GM21825 (cell line): Measurements from ENCODE around the gene RBM17.
"Not testable (repeated sequence)": the region's sequence is repeated elsewhere in the genome, so short reads cannot be mapped to it uniquely, and the experiment has no call there.

ENCODE experiments used
- ATAC-seq: cut with Tn5 transposase; IDR thresholded peaks from one replicate; pipeline ENCODE4 v1.9.1; 2021; ENCODE audit warnings: mild to moderate bottlenecking, moderate library complexity; ENCODE audit not compliant: unreplicated experiment

The RBM17 gene

GRCh38 chr10:6088721-6089333, at the start of gene RBM17:
Gene RBM17 (plus strand): TSS chr10:6089034. CDS start chr10:6097066, 8,032 bp downstream.
- peak; percentile 83 for ATAC-seq

- no peak for ATAC-seq
Measured at GRCh38 chr10:6039711-6040110, 49.1 kb upstream of the RBM17 start.

DNA sequence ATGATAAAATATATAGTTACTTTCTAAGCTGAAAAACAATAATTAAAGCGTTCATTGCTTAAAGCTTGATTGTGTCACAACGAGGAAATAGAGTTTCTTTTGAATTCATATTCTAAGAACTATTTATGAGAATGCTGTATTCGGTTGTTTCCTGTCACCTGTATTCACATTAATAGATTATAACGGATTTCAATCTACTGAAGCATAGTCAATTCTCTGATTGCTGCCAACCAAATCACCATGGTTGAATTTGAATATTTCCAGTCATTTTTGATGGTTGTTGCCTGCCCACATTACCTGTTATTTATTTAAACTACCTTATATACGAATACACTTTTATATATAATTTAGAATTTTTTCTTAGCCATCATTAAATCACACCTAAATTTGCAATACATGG, 48.6 kb upstream of the RBM17 start:
- no peak for ATAC-seq

DNA sequence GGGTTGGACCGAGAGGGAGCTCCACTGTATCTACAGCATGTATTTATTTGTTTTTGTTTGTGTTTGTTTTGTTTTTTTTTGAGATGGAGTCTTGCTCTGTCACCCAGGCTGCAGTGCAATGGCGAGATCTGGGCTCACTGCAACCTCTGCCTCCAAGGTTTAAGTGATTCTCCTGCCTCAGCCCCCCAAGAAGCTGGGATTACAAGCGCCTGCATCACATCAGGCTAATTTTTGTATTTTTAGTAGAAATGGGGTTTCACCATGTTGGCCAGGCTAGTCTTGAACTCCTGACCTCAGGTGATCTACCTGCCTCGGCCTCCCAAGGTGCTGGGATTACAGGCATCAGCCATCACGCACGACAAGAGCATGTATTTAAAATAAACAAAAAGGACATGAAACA, 45.5 kb upstream of the RBM17 start:
- ATAC-seq: not testable (repeated sequence)

GRCh38 chr10:6044060-6044459, 44.8 kb upstream of the RBM17 start:
- no peak for ATAC-seq

DNA sequence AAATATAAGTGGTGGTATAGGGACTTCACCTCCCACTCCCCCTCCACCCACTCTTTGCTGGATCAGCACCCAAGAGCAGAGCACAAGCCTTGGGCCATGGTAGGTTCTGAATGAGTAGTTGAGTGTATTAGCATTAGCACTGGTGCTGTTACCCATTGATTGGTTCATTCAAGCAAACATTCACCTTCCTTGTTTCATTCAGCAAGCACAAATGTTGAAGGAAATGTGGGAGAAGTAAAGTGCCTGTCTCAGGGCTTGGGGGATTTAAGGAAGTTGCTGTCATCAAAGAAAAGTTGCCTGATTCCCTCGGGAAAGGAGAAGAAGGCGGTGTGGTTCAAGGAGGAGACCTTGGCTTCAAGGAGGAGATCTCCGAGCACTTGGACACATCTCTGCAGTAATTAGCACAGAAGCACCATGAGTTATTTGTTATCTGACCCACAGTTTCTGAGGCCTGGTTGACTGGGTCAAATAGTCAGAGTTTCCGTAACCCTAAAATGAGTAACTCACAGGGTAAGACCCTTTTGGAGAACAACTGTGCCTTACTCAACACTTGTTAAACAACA, 44.0 kb upstream of the RBM17 start:
- no peak for ATAC-seq

DNA sequence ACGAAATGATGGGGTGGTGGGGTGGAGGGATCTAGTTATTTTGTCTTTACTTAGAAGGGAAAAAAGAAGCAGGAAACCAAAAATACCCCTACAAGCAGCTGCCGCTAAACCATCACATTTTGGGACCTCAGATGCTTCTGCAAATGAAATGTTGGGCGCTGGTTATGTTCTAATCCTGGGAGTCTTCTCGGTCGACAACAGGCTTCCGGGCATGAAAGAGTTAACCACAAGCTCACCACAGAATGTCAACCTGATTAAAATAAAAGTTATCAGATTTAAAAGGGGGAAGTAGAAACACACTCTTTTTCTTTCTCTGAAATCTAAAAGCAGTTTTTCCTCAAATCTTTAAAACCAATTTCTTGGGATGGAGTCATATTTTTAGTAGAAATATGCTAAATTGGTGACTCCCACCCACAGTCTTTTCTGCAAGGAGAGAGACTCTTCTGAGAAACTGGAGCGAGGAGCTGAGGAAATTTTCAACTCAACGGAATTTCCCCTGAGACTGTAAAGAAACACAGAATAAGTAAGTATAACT, 43.5 kb upstream of the RBM17 start:
- ATAC-seq: no peak

DNA sequence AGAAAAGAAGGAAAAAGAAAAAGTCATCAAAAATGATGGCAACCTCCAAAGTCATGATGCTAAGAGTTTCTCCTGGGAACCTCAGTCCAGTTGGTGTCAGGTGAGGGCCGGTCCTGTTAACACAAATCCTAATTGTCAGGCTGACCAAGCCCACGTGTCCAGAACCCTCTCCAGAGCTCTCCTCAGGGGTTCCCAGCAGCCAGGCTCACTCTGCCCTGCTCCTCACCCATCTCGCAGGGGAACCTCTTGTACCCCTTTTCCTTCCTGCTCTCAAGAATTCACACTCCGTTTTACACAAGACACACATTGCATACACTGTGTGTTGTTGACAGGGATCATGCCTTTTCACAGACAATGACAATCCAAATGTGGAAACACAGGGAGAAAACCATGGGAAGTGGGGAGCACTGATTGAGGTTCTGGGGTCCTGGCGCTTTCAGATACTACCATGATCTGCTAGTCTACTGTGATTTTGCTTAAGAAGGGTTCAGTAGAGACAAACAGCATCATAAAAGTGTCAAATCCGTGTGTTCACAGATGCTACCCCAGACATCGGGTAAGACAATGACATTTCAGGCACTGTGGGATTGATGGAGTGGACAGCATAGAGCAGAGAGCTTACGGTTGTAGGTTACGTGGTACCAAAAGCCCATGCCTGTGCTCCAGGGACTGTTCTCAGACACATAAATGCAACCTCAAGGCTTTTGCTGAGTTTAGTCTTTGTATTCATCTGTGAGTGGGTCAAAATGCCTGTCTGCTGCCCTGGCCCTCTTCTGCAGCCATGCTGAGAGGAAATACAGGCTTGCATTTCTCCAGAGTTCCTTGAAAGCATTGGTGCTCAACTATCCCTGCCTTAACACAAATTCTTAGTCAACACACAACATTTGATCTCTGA, 42.7 kb upstream of the RBM17 start:
- ATAC-seq: no peak

- ATAC-seq: no peak
Measured at GRCh38 chr10:6046773-6047611, 41.8 kb upstream of the RBM17 start.

DNA sequence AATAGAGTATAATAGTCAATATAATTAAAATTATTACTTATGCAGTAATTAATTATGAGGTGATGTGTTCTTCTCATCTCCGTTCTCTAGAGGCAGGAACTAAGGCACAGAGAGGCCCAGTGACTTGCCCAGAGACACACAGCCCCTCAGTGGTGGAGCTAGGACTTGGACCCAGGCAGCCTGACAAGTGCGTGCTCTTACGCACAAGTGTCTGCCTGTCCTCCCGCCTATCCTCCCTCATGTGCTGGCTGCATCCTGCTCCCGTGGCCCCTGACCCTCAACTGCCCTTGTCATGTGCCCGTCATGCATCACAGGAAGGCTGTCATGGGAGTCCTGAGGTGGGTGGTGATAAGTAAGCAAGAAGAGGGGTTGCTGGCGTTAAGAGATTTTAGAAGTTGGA, 41.0 kb upstream of the RBM17 start:
- no peak for ATAC-seq

GRCh38 chr10:6048281-6049030, 40.4 kb upstream of the RBM17 start:
- ATAC-seq: no peak

DNA sequence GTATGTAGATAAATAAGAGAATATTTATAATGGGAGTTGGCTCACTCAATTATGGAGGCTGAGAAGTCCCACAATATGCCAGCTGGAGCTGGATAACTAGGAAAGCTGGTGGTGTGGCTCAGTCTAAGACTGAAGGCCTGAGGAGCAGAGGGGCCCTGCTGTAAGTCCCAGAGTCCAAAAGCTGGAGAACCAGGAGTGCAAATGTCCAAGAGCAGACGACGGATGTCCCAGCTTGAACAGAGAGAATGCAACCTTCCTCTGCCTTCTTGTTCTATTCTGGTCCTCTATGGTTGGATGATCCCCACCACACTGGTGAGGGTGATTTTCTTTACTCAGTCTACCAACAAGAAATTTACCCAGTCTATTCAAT, 39.8 kb upstream of the RBM17 start:
- ATAC-seq: no peak

- ATAC-seq: peak; percentile 66
Measured at GRCh38 chr10:6050801-6051445, 37.9 kb upstream of the RBM17 start.

GRCh38 chr10:6052247-6053221, 36.3 kb upstream of the RBM17 start:
- peak; percentile 28 for ATAC-seq

DNA sequence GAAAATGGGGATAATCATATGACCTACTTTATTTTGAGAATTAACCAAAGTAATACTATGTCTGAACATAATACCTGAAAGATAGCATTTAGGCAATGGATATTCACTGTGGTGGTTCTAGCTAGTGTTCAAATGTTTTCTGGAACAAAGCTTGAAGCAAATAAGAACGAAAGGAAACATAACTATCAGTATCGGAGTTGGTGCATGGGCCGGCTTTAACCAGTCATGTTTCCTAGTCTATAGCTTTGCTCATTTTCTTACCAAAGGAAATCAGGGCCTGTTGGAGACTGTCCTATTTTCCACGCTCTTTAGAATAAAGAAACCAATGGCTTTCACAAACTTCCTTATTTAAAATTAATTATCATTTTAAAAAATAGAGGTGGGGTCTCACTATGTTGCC, 35.5 kb upstream of the RBM17 start:
- ATAC-seq: no peak

DNA sequence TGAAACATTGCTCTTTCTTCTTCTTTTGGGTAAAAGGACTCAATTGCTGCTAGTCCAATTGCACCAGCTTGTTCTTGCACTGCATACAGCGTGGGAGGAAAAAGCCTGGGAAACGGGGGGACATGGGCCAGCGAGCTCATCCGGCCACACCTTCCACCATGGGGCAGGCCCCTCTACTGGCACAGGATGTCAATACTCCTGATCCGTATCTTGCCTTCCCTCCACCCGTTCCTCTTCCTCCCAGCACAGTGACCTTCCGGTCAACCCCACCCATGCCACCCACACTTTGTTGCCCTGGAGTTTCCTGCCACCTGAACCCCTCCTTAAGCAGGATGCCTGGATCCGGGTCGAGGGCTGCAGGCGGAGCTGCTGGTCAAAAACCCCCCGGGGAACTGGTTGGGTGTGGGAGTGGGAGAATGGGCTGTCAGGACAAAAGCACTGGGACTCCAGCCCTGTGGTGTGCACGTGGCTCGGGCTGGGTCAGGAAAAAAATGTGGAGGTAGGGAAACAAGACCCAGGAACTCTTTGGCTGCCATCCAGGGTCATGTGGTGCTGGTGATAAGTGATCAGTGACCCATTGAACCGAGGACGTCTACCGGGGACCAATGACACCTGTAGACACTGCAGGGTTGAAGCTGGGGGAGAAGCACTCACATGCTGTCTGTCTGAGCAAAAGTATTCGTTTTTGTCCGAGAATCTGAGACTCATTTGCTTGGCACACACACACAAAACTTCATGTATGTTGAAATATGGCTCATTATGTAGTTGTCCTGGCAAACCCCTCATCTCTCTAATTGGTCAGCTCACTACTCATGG, 34.8 kb upstream of the RBM17 start:
- no peak for ATAC-seq

- ATAC-seq: no peak
Measured at GRCh38 chr10:6054884-6055283, 34.0 kb upstream of the RBM17 start.

GRCh38 chr10:6055929-6056328, 32.9 kb upstream of the RBM17 start:
- no peak for ATAC-seq
